Psoas muscle (tissue), 8 donors: ENCODE measurements around the gene ZBTB46. TPM values are rescaled to one million over a fixed set of nuclear protein-coding genes. Genes with fewer than 3 reads are reported as not detected.

Source experiments
- ATAC-seq, 4 donors: fragments of 200-7000 bp; cut with Tn5 transposase; one replicate each; pipeline ENCODE4 v1.9.1; 2020; ENCODE audit warnings: moderate library complexity in 3 of 4, mild to moderate bottlenecking in 2 of 4
- DNase-seq, 2 donors: peaks; one replicate each; pipeline ENCODE4 v3.0.0-alpha.2; 2020
- H3K27ac ChIP-seq: fragments of 200-600 bp; one replicate; pipeline ENCODE4 v1.8.0; 2022
- H3K27me3 ChIP-seq, 3 donors: fragments of 200-600 bp in 1 of 3; one replicate each; pipeline versions ENCODE4 v1.6.1 to v1.8.0; 2013 to 2022; ENCODE audit warnings: low read length in 2 of 3, mild to moderate bottlenecking in 2 of 3, moderate library complexity in 1 of 3; ENCODE audit not compliant: insufficient read depth in 3 of 3
- H3K36me3 ChIP-seq, 2 donors: fragments of 200-600 bp in 1 of 2; one replicate each; pipeline versions ENCODE4 v1.6.1 to v1.8.0; 2013 to 2022; ENCODE audit warnings: low read depth in 1 of 2, mild to moderate bottlenecking in 1 of 2, moderate library complexity in 1 of 2; ENCODE audit not compliant: insufficient read depth in 1 of 2
- H3K4me1 ChIP-seq: fragments of 200-600 bp; one replicate; pipeline ENCODE4 v1.8.0; 2022
- H3K4me3 ChIP-seq: fragments of 200-600 bp; one replicate; pipeline ENCODE4 v1.8.0; 2022; ENCODE audit warnings: mild to moderate bottlenecking
- H3K9me3 ChIP-seq: fragments of 200-600 bp; one replicate; pipeline ENCODE4 v1.8.0; 2022
- WGBS, 3 donors: extraction: QIAGEN DNeasy Blood & Tissue Kit; methylation state at CpG; one replicate each; pipeline versions ENCODE4 v1.1.6 to v1.1.7; 2013; 5-methylcytosine and 5-hydroxymethylcytosine counted together
- intact Hi-C, 2 donors: fragments of 100-400 bp; cut with DNase I; formaldehyde crosslinking; loops; one replicate each; pipeline versions ENCODE4 v1.11.0 to v1.14.2; 2022
- polyA plus RNA-seq, 3 donors: library from polyadenylated mRNA; stranded (reverse); fragments of 200-250 nt; gene quantifications; one replicate each; pipeline ENCODE4 v1.2.3, GENCODE V29; 2013
- total RNA-seq, 4 donors: library from RNA; stranded (reverse); fragmentation: NEBNext Ultra II Directional in 2 of 4; extraction: Animal tissue kit (Norgen Biotek cat#: 25700) in 2 of 4; gene quantifications; one replicate each; pipeline versions ENCODE4 v1.2.1 to v1.2.4, GENCODE V29; 2021 to 2023
- TF ChIP-seq, protein P1 (sequence below): fragments of 200-600 bp; IDR thresholded peaks from one replicate; pipeline ENCODE4 v1.8.0; 2022; ENCODE audit warnings: antibody characterized with exemption
- donor health status: healthy with polysubstance abuse.
- donor health status: DM: no; HTN: no; CAD: no; lungs with moderate emphysema.
- donor health status: Bipolar disorder and iron deficiency.
- donor health status: healthy.
- donor health status: DM: yes; HTN: yes; CAD: no.
- donor health status: DM: no; HTN: no; CAD: no.
- donor health status: DM: no; HTN: no; CAD: no.
- donor health status: DM: yes; HTN: yes; CAD: no.

Gene ZBTB46
- total and polyA plus RNA-seq, 7 donors, result 1.3 to 6.4 (median 4.5) TPM

DNA sequence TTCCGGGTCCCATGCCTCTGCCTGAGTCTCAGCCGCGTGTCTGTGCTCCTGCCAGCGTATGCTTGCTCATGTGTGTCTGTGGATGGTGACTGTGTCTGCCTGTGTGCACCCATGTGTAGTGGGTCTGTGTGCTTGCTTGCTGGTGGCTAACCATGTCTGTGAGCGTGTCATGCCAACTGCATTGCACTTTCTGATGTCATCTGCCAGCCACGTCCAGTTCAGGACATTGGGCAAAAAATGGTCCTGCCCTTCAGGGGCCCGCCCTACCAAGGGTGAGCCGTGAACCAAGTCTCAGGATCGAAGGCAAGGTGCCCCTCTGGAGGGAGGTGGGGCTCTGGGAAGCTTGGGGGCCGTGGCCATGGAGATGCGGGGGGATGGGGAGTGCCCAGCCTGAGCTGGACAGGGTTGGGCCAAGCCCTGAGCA is 9.4 kb upstream of the ZBTB46 start:
- Histone ChIP-seq H3K27ac (no peak overlapping the region), H3K4me1 (no peaks in the 10 kb centered on the region), H3K27me3 (no peaks in the 10 kb centered on the region), H3K9me3 (no peaks in the 10 kb centered on the region), H3K36me3 (no peaks in the 10 kb centered on the region), H3K4me3 (no peak overlapping the region)
- TF ChIP-seq, protein P1, sequence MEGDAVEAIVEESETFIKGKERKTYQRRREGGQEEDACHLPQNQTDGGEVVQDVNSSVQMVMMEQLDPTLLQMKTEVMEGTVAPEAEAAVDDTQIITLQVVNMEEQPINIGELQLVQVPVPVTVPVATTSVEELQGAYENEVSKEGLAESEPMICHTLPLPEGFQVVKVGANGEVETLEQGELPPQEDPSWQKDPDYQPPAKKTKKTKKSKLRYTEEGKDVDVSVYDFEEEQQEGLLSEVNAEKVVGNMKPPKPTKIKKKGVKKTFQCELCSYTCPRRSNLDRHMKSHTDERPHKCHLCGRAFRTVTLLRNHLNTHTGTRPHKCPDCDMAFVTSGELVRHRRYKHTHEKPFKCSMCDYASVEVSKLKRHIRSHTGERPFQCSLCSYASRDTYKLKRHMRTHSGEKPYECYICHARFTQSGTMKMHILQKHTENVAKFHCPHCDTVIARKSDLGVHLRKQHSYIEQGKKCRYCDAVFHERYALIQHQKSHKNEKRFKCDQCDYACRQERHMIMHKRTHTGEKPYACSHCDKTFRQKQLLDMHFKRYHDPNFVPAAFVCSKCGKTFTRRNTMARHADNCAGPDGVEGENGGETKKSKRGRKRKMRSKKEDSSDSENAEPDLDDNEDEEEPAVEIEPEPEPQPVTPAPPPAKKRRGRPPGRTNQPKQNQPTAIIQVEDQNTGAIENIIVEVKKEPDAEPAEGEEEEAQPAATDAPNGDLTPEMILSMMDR, result no peak
- no peak for ATAC-seq
- no peak for DNase-seq
- intact Hi-C loops, result no loop called here
- 75 to 81% (median 78%) methylated on average over 11 of the region's 11 CpGs for WGBS, 3 donors

DNA sequence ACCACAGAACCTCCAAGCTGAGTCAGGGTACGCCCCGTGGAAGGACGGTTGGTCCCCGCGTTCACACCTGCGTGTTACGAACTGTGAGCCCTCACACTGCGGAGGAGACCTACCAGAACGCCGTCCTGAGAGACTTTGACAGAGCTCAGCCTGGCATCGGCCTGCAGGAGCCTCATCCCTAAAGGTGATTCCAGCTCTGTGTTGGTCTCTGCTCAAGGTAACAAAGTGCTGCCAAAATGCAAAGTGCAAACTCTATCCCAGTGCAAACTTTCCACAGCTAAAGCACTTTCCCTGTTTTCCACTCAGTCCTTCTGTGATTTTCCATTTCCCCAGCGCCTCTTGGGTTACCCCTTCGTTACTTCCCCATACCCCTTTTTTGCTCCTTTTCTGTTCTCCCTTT is 8.6 kb upstream of the ZBTB46 start:
- intact Hi-C loops, result no loop called here
- H3K27ac ChIP-seq, result no peak overlapping the region
- H3K4me3 ChIP-seq, result no peak overlapping the region
- peaks cover 1% of the 10 kb centered on the region for H3K4me1 ChIP-seq
- ATAC-seq, result no peak
- no peaks in the 10 kb centered on the region for H3K27me3 ChIP-seq
- H3K9me3 ChIP-seq, result no peaks in the 10 kb centered on the region
- TF ChIP-seq, protein P1, result no peak
- no peaks in the 10 kb centered on the region for H3K36me3 ChIP-seq
- 81 to 87% (median 82%) methylated on average over 13 of the region's 13 CpGs for WGBS, 3 donors
- no peak for DNase-seq

DNA sequence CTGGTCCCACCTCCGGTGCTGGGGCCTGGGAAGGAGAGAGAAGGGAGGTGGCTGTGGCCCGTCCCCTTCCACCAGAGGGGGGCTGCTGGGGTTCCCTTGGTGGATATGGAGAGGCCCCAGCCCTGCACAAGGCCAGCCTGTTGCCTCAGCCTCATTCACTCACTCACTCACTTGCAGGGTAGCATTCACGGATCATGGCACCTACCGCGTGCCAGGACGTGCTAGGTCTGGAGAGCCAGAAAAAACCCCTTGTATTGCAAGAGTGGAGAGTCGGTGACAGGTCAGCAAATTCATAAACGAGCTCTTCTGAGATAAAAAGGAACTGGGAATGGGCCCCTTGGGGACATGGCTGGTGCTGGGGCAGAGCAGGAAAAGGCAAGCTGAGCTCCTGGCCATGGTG is 6.4 kb upstream of the ZBTB46 start:
- ATAC-seq, result no peak

DNA sequence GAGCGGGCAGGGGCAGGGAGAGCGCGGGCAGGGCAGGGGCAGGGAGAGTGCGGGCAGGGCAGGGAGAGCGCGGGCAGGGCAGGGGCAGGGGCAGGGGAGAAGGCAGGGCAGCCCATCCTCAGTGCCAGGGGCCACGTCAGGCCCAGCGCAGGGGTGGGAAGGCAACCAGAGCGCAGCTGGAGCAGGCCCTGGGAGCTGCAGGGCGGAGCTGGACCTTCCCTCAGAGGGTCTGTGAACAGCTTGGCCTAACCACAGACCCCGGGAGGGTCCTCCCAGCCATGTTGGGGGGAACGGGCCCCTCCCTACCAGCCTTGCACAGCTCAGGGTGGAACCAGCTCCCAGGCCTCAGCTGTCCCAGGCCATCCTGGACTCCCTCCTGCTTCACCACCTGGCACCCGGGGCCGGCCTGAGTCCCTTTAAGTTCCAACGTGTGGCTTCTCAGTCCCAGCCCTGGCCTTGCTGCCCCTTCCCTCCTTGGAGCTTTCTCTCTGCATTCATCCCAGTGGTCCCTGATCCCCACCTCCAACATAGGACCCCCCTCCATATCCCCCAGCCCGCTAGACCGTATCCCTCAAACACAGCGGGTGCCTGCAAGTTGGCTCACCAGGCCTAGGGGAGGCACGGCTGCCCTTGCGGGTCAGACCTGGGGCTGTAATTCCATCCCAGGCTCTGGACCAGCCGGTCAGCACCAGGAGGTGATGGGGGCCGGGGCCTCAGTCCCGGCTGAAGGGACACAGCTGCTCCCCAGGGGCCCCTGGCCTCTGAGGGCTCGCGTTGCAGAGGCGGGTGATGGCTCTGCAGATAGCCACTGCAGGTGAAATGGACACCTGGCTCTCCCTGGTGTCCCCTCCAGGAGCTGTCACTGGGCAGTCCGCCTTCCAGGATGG is 5.6 kb upstream of the ZBTB46 start:
- H3K27me3 ChIP-seq, result peaks cover 0 to 12% (median 0%) of the 10 kb centered on the region in 3 donors
- 70 to 80% (median 71%) methylated on average over 19 to 27 of the region's 27 CpGs for WGBS, 3 donors
- intact Hi-C loops, result no loop called here
- no peak for ATAC-seq
- H3K4me1 ChIP-seq, result peaks cover 6% of the 10 kb centered on the region
- no peak overlapping the region for H3K27ac ChIP-seq
- no peaks in the 10 kb centered on the region for H3K9me3 ChIP-seq
- DNase-seq, result no peak
- no peaks in the 10 kb centered on the region for H3K36me3 ChIP-seq
- no peak overlapping the region for H3K4me3 ChIP-seq
- TF ChIP-seq, protein P1, result no peak

More for the DNA sequence above, 6.4 kb upstream of the ZBTB46 start:
- TF ChIP-seq, protein P1, result no peak
- Histone ChIP-seq H3K27ac (no peak overlapping the region), H3K36me3 (no peaks in the 10 kb centered on the region), H3K9me3 (no peaks in the 10 kb centered on the region), H3K27me3 (peaks cover 0 to 6% (median 0%) of the 10 kb centered on the region in 3 donors), H3K4me3 (no peak overlapping the region), H3K4me1 (peaks cover 6% of the 10 kb centered on the region)
- no peak for DNase-seq
- WGBS, 3 donors, result 61 to 64% (median 61%) methylated on average over 8 of the region's 8 CpGs
- intact Hi-C loops, result no loop called here
